SHP77 (cell line): Measurements from ENCODE around the gene KRT4.
"Not testable (repeated sequence)": the region's sequence is repeated elsewhere in the genome, so short reads cannot be mapped to it uniquely, and the experiment has no call there.

ENCODE experiments used
- DNase-seq, 2 experiments: peaks; one replicate each; lab custom pipeline; 2025; lab: John Stamatoyannopoulos, UW

KRT4 gene

GRCh38 chr12:52772772-52773171 lies 41.1 kb downstream of the KRT4 start:
- DNase-seq: no peak

- DNase-seq: no peak
Measured at GRCh38 chr12:52772188-52772587, 41.7 kb downstream of the KRT4 start.

- DNase-seq: no peak
Measured at GRCh38 chr12:52771505-52771904, 42.4 kb downstream of the KRT4 start.

- DNase-seq: no peak
Measured at GRCh38 chr12:52771088-52771487, 42.8 kb downstream of the KRT4 start.

GRCh38 chr12:52769946-52770345 lies 44.0 kb downstream of the KRT4 start:
- no peak for DNase-seq

GRCh38 chr12:52769354-52769753 lies 44.6 kb downstream of the KRT4 start:
- DNase-seq: no peak

GRCh38 chr12:52768479-52769200 lies 45.3 kb downstream of the KRT4 start:
- DNase-seq: no peak

GRCh38 chr12:52767427-52767826 lies 46.5 kb downstream of the KRT4 start:
- DNase-seq: no peak

- DNase-seq: no peak
Measured at GRCh38 chr12:52767020-52767379, 46.9 kb downstream of the KRT4 start.

GRCh38 chr12:52766351-52767019 lies 47.4 kb downstream of the KRT4 start:
- no peak for DNase-seq

GRCh38 chr12:52765702-52766101 lies 48.2 kb downstream of the KRT4 start:
- DNase-seq: no peak

GRCh38 chr12:52763991-52764390 lies 49.9 kb downstream of the KRT4 start:
- DNase-seq: no peak

- no peak for DNase-seq
Measured at GRCh38 chr12:52763036-52763659, 50.8 kb downstream of the KRT4 start.

GRCh38 chr12:52761802-52762201 lies 52.1 kb downstream of the KRT4 start:
- no peak for DNase-seq

- DNase-seq: not testable (repeated sequence)
Measured at GRCh38 chr12:52761218-52761617, 52.7 kb downstream of the KRT4 start.

GRCh38 chr12:52760623-52761022 lies 53.3 kb downstream of the KRT4 start:
- DNase-seq: no peak

GRCh38 chr12:52759695-52760094 lies 54.2 kb downstream of the KRT4 start:
- DNase-seq: no peak

GRCh38 chr12:52759218-52759617 lies 54.7 kb downstream of the KRT4 start:
- DNase-seq: no peak

- DNase-seq: no peak
Measured at GRCh38 chr12:52757449-52758176, 56.3 kb downstream of the KRT4 start.
